GM12872 (cell line): ENCODE results near the gene MAP4K1.
A peak's percentile ranks its signal among the peaks of the same experiment; 100 is the strongest.

Experiments used
- CTCF ChIP-seq: IDR thresholded peaks from 3 replicates; pipeline ENCODE4 v1.5.1; 2011; ENCODE audit warnings: low read depth, mild to moderate bottlenecking, low read length, moderate library complexity; ENCODE audit not compliant: insufficient read depth

The MAP4K1 gene

GRCh38 chr19:38563475-38563874 is 54.3 kb downstream of the MAP4K1 start:
- TF ChIP-seq CTCF: no peak

GRCh38 chr19:38562096-38562495 is 55.7 kb downstream of the MAP4K1 start:
- TF ChIP-seq CTCF: no peak

GRCh38 chr19:38561658-38562057 is 56.1 kb downstream of the MAP4K1 start:
- TF ChIP-seq CTCF: no peak

- no peak for TF ChIP-seq CTCF
These were observed 56.6 kb downstream of the MAP4K1 start for GRCh38 chr19:38561053-38561606.

GRCh38 chr19:38559428-38560401 is 58.0 kb downstream of the MAP4K1 start:
- no peak for TF ChIP-seq CTCF

GRCh38 chr19:38557205-38557799 is 60.5 kb downstream of the MAP4K1 start:
- peak; percentile 53 for TF ChIP-seq CTCF

- peak; percentile 58; the same call in 2 of the 3 replicates for TF ChIP-seq CTCF
These were observed 61.1 kb downstream of the MAP4K1 start for GRCh38 chr19:38556521-38557174.
